Fibroblast of pulmonary artery (primary cell): ENCODE measurements around the gene DLGAP1.

Experiments
- DNase-seq: peaks from one replicate; pipeline ENCODE4 v3.0.0-alpha.2; 2010; ENCODE audit warnings: low read depth
- H3K4me3 ChIP-seq: replicated peaks from 2 replicates; pipeline ENCODE4 v1.5.1; 2011; ENCODE audit warnings: low read depth, mild to moderate bottlenecking, control low read depth, low read length, moderate library complexity
- TF ChIP-seq, protein P1 (sequence below): IDR thresholded peaks from 2 replicates; pipeline ENCODE4 v1.5.1; 2011; ENCODE audit warnings: mild to moderate bottlenecking, control low read depth, low read length, inconsistent platforms; ENCODE audit errors: missing control alignments

The DLGAP1 gene

DNA sequence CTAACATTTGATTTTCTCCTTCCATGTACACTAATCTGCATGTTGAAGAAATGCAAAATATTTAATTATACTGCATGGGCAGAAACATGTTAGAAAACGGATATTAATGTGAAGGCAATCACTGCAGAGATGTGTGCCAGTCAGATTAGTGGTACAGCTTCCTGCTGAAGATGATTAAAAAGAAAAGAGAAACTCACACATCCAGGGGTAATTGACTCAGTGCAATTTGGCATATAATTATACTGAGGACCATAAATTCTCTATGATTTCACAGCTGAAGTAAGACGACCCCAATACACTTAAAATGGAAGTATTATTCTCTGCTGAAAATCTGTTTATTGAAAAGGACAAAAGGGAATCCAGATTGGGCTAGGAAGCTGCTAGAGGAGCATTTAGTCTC, 761.7 kb downstream of the DLGAP1 start:
- TF ChIP-seq, protein P1, sequence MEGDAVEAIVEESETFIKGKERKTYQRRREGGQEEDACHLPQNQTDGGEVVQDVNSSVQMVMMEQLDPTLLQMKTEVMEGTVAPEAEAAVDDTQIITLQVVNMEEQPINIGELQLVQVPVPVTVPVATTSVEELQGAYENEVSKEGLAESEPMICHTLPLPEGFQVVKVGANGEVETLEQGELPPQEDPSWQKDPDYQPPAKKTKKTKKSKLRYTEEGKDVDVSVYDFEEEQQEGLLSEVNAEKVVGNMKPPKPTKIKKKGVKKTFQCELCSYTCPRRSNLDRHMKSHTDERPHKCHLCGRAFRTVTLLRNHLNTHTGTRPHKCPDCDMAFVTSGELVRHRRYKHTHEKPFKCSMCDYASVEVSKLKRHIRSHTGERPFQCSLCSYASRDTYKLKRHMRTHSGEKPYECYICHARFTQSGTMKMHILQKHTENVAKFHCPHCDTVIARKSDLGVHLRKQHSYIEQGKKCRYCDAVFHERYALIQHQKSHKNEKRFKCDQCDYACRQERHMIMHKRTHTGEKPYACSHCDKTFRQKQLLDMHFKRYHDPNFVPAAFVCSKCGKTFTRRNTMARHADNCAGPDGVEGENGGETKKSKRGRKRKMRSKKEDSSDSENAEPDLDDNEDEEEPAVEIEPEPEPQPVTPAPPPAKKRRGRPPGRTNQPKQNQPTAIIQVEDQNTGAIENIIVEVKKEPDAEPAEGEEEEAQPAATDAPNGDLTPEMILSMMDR: no peak
- no peak for DNase-seq

DNA sequence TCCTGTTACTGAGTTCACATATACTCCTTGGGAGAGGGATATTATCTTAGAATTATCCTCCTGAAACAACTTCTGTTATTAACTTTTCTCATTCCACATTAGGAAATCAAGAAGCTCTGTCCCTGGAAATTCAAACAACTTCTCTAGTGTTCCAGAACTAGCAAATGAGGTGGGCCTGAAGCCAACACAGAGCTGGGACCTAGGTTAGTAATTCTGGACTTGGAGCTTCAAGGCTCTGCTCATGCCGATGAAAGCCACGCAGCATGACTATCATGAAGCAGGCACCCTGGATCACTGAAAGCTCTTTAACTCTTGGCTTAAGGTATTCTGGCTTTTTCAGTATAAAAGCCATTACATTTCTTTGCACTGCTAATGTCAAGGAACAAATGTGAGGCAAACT, 762.4 kb downstream of the DLGAP1 start:
- TF ChIP-seq, protein P1: no peak
- DNase-seq: no peak
- no peak overlapping the region for H3K4me3 ChIP-seq

More for the DNA sequence above, 761.7 kb downstream of the DLGAP1 start:
- H3K4me3 ChIP-seq: no peak overlapping the region

- TF ChIP-seq, protein P1: no peak
- DNase-seq: no peak
Observed at GRCh38 chr18:3692113-3692621, 762.9 kb downstream of the DLGAP1 start.

DNA sequence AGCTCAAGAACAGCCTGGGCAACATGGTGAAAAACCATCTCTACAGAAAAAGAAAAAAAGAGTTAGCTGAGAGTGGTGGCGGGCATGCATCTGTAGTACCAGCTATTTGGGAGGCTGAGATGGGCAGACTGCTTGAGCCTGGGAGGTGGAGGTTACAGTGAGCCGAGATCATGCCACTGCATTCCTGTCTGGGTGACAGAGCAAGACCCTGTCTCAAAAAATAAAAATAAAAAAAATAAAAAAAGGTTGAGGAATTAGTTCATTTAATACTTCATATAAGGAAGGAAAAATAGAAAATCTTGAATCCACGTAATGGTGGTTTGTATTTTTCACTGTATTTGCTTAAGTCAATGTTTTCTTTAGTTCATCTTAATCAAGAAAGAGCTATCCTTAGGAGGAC, 763.4 kb downstream of the DLGAP1 start:
- no peak overlapping the region for H3K4me3 ChIP-seq
- no peak for DNase-seq
- TF ChIP-seq, protein P1: no peak

More at GRCh38 chr18:3692113-3692621, 762.9 kb downstream of the DLGAP1 start:
- no peak overlapping the region for H3K4me3 ChIP-seq

- no peak overlapping the region for H3K4me3 ChIP-seq
- no peak for DNase-seq
- TF ChIP-seq, protein P1: no peak
Observed at GRCh38 chr18:3690764-3691066, 764.4 kb downstream of the DLGAP1 start.

DNA sequence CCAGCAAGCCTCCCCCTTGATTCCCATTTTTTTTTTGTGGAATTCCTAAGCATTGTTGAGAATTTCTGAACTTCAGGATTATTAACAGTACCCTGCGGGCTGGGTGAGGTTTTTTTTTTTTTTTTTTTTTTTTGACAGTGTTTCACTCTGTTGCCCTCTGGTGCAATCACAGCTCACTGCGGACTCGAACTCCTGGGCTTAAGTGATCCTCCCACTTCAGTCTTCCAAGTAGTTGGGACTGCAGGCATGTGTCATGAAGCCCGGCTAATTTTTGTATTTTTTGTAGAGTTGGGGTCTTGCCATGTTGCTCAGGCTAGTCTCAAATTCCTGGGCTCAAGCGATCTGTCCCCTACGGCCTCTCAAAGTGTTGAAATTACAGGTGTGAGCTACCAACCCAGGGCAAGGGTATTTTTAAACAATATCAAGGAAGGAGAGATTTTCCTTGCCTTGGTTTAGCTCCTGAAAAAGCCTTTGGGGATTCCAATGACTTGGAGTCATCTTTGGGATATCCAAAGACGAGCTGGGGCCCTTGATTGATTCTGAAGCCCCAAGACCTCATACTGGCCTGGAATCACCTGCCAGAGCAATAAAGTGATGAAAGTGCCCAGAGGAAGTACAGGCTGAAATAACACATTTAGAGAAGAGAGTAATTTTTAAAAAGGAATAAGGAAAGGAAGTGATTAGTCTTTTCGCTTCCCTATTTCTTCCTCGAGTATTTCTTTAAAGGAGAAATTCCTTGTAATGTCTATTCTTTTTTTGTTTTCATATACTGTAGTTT, 764.9 kb downstream of the DLGAP1 start:
- no peak overlapping the region for H3K4me3 ChIP-seq
- TF ChIP-seq, protein P1: no peak
- no peak for DNase-seq

GRCh38 chr18:3689091-3689490, 766.0 kb downstream of the DLGAP1 start:
- DNase-seq: no peak
- TF ChIP-seq, protein P1: no peak
- H3K4me3 ChIP-seq: no peak overlapping the region
